ENCODE data around the gene CUEDC1.
A peak's percentile ranks its signal among the peaks of the same experiment; 100 is the strongest.

Gene CUEDC1

GRCh38 chr17:57892820-57893595 lies 62.2 kb downstream of the CUEDC1 start:
- DNase-seq, result peak; percentile 96

- peak; percentile 87 for DNase-seq
Observed at GRCh38 chr17:57892146-57892819, 62.9 kb downstream of the CUEDC1 start.

GRCh38 chr17:57890857-57891232 lies 64.4 kb downstream of the CUEDC1 start:
- no peak for DNase-seq

GRCh38 chr17:57889892-57890856 lies 65.0 kb downstream of the CUEDC1 start:
- peak; percentile 65 for DNase-seq

GRCh38 chr17:57889252-57889651 lies 66.0 kb downstream of the CUEDC1 start:
- no peak for DNase-seq

- no peak for DNase-seq
Observed at GRCh38 chr17:57888311-57889216, 66.6 kb downstream of the CUEDC1 start.

GRCh38 chr17:57887161-57887560 lies 68.1 kb downstream of the CUEDC1 start:
- no peak for DNase-seq

- no peak for DNase-seq
Observed at GRCh38 chr17:57886020-57886419, 69.2 kb downstream of the CUEDC1 start.

GRCh38 chr17:57885148-57885915 lies 69.9 kb downstream of the CUEDC1 start:
- DNase-seq, result no peak

- no peak for DNase-seq
Observed at GRCh38 chr17:57881783-57882351, 73.3 kb downstream of the CUEDC1 start.

- peak; percentile 93 for DNase-seq
Observed at GRCh38 chr17:57881143-57881542, 74.1 kb downstream of the CUEDC1 start.

GRCh38 chr17:57880086-57880456 lies 75.1 kb downstream of the CUEDC1 start:
- no peak for DNase-seq

GRCh38 chr17:57879437-57880085 lies 75.7 kb downstream of the CUEDC1 start:
- DNase-seq, result no peak

GRCh38 chr17:57877803-57878377 lies 77.3 kb downstream of the CUEDC1 start:
- DNase-seq, result no peak

- DNase-seq, result no peak
Observed at GRCh38 chr17:57876866-57877237, 78.4 kb downstream of the CUEDC1 start.

- no peak for DNase-seq
Observed at GRCh38 chr17:57876023-57876865, 79.0 kb downstream of the CUEDC1 start.

- peak; percentile 99 for DNase-seq
Observed at GRCh38 chr17:57875290-57876022, 79.8 kb downstream of the CUEDC1 start.
